Hepatocyte (in vitro differentiated cells): Measurements from ENCODE around the gene ZNF541.

Experiments
- CTCF ChIP-seq: fragments of 200-600 bp; sonication (generic); IDR thresholded peaks from 2 replicates; pipeline ENCODE4 v1.5.1; 2016; ENCODE audit warnings: antibody characterized with exemption, mild to moderate bottlenecking; ENCODE audit not compliant: poor library complexity
- EZH2 ChIP-seq: fragments of 200-600 bp; sonication (generic); IDR thresholded peaks from 2 replicates; pipeline ENCODE4 v1.6.1; 2016; ENCODE audit warnings: antibody characterized with exemption, mild to moderate bottlenecking, borderline replicate concordance
- EZH2phosphoT487 ChIP-seq: fragments of 200-600 bp; sonication (generic); IDR thresholded peaks from one replicate; pipeline ENCODE4 v1.6.1; 2018; ENCODE audit warnings: antibody characterized with exemption, mild to moderate bottlenecking, low read depth, moderate library complexity; ENCODE audit not compliant: unreplicated experiment, severe bottlenecking

- TF ChIP-seq CTCF (no peak), EZH2 (no peak), EZH2phosphoT487 (no peak)
Observed at GRCh38 chr19:47569331-47569730, 3.6 kb downstream of the ZNF541 start.
